K562 (cell line): ENCODE data around the gene KRTAP6-2. TPM values are rescaled to one million over a fixed set of nuclear protein-coding genes. Genes with fewer than 3 reads are reported as not detected.

ENCODE experiments used
- ATAC-seq: fragments of 200-7000 bp; cut with Tn5 transposase; 3 replicates; pipeline ENCODE4 v1.9.1; 2020; ENCODE audit warnings: moderate library complexity
- BruUV-seq: library from RNA; stranded (reverse); fragments of 400-500 nt; replicated peaks from 2 replicates; lab custom pipeline; 2021; lab: Mats Ljungman, UMichigan
- CTCF ChIA-PET: fragments of 300-600 bp; formaldehyde crosslinking; extraction: SDS; loops from one replicate; lab custom pipeline; 2021; ENCODE audit warnings: low intra/inter-chr PET ratio; lab: Yijun Ruan, JAX
- POLR2A ChIA-PET: fragments of 300-600, 350-650 bp; sonication (Branson Sonifier 250); formaldehyde crosslinking; extraction: SDS; loops from one replicate; lab custom pipeline; 2021; ENCODE audit warnings: antibody characterized with exemption, inconsistent platforms; lab: Yijun Ruan, JAX
- DNase-seq, 4 experiments: peaks; one replicate each; pipeline versions ENCODE4 v3.0.0 to v3.0.0-alpha.2; 2011 to 2018; ENCODE audit warnings: low spot score in 3 of 4, mixed read lengths in 3 of 4; ENCODE audit errors: extremely low read depth in 1 of 4
- FAIRE-seq: peaks from 2 replicates; lab custom pipeline; 2011; peaks lifted over from hg19 to GRCh38; lab: Jason Lieb, UNC
- H2AFZ ChIP-seq: 2 replicates; pipeline ENCODE4 v1.6.0; 2011; ENCODE audit warnings: low read depth, low read length, control low read depth, inconsistent platforms
- H3K27ac ChIP-seq: fragments of 200-600 bp; 3 replicates; pipeline ENCODE4 v1.8.0; 2011; ENCODE audit warnings: low read depth, mild to moderate bottlenecking, control low read depth, inconsistent platforms, low read length, moderate library complexity, mixed read lengths; ENCODE audit errors: extremely low read depth
- H3K27me3 ChIP-seq, 2 experiments: fragments of 300-600 bp in 1 of 2; 2 replicates in 1 of 2; 3 replicates in 1 of 2; pipeline versions ENCODE4 v1.6.0 to v1.8.0; 2011; ENCODE audit warnings: inconsistent platforms in 2 of 2, low read length in 2 of 2, mild to moderate bottlenecking in 1 of 2, mixed read lengths in 1 of 2, moderate library complexity in 1 of 2; ENCODE audit not compliant: control insufficient read depth in 2 of 2, insufficient read depth in 2 of 2
- H3K36me3 ChIP-seq: fragments of 300-600 bp; 3 replicates; pipeline ENCODE4 v1.8.0; 2011; ENCODE audit warnings: mild to moderate bottlenecking, low read length, inconsistent platforms; ENCODE audit not compliant: control insufficient read depth, insufficient read depth
- H3K4me1 ChIP-seq, 2 experiments: fragments of 200-600 bp in 1 of 2; replicated peaks in 1 of 2; 2 replicates in 1 of 2; 3 replicates in 1 of 2; pipeline versions ENCODE4 v1.5.1 to v1.8.0; 2011; ENCODE audit warnings: inconsistent platforms in 2 of 2, low read length in 2 of 2, mild to moderate bottlenecking in 1 of 2, mixed read lengths in 1 of 2, moderate library complexity in 1 of 2; ENCODE audit not compliant: control insufficient read depth in 2 of 2, insufficient read depth in 2 of 2
- H3K4me2 ChIP-seq: 2 replicates; pipeline ENCODE4 v1.6.1; 2011; ENCODE audit warnings: low read length, control low read depth, inconsistent platforms, mixed read lengths; ENCODE audit not compliant: insufficient read depth
- H3K4me3 ChIP-seq: fragments of 200-600 bp; sonication (generic), shearing (Covaris generic); 2 replicates; pipeline ENCODE4 v1.5.1; 2016; ENCODE audit warnings: control low read depth, inconsistent platforms
- H3K79me2 ChIP-seq: fragments of 200-600 bp; 3 replicates; pipeline ENCODE4 v1.8.0; 2011; ENCODE audit warnings: low read length, inconsistent platforms; ENCODE audit not compliant: control insufficient read depth, insufficient read depth
- H3K9ac ChIP-seq, 2 experiments: 2 replicates each; pipeline versions ENCODE4 v1.6.0 to v1.6.1; 2011; ENCODE audit warnings: low read depth in 2 of 2, low read length in 2 of 2, control low read depth in 1 of 2, inconsistent platforms in 1 of 2, mild to moderate bottlenecking in 1 of 2, mixed read lengths in 1 of 2; ENCODE audit not compliant: insufficient read depth in 1 of 2
- H3K9me1 ChIP-seq: one replicate; pipeline ENCODE4 v1.6.0; 2011; ENCODE audit warnings: inconsistent platforms, mild to moderate bottlenecking, low read length, moderate library complexity; ENCODE audit not compliant: control insufficient read depth, insufficient read depth
- H3K9me3 ChIP-seq: replicated peaks from 2 replicates; pipeline ENCODE4 v1.5.1; 2011; ENCODE audit warnings: low read depth, low read length, inconsistent platforms; ENCODE audit not compliant: control insufficient read depth, insufficient read depth
- H4K20me1 ChIP-seq: replicated peaks from 2 replicates; pipeline ENCODE4 v1.6.1; 2011; ENCODE audit warnings: low read length, inconsistent platforms, mixed read lengths; ENCODE audit not compliant: control insufficient read depth, insufficient read depth
- CREM ChIP-seq: IDR thresholded peaks from 2 replicates; pipeline ENCODE4 v1.6.1; 2014; ENCODE audit warnings: antibody characterized with exemption, low read depth
- ELF4 ChIP-seq: fragments of 450-650 bp; formaldehyde crosslinking; IDR thresholded peaks from 2 replicates; pipeline ENCODE4 v1.4.0; 2022; ENCODE audit warnings: missing genetic modification characterization
- EP300 ChIP-seq: IDR thresholded peaks from 2 replicates; pipeline ENCODE4 v1.6.1; 2012; ENCODE audit warnings: low read length, improper control_type of control experiment
- GATAD2B ChIP-seq: fragments of 450-650 bp; IDR thresholded peaks from 2 replicates; pipeline ENCODE4 v1.6.1; 2017; ENCODE audit warnings: mild to moderate bottlenecking, borderline replicate concordance
- HDAC3 ChIP-seq: fragments of 450-650 bp; IDR thresholded peaks from 2 replicates; pipeline ENCODE4 v1.6.1; 2018; ENCODE audit warnings: borderline replicate concordance, mild to moderate bottlenecking, moderate library complexity; ENCODE audit not compliant: partially characterized antibody
- SP1 ChIP-seq: sonication (generic); formaldehyde crosslinking; IDR thresholded peaks from 2 replicates; pipeline ENCODE4 v1.8.1; 2022; ENCODE audit warnings: mild to moderate bottlenecking, missing genetic modification reagents
- ZNF354B ChIP-seq: fragments of 250-450 bp; sonication (Bioruptor Pico); IDR thresholded peaks from 2 replicates; pipeline ENCODE4 v1.4.0; 2020
- WGBS: fragments of 100-300 bp; shearing (Covaris generic); methylation state at CpG from one replicate; pipeline ENCODE4 v1.1.6; 2016; ENCODE audit warnings: low coverage, mixed read lengths; ENCODE audit not compliant: insufficient coverage; ENCODE audit errors: missing lambda C conversion rate; 5-methylcytosine and 5-hydroxymethylcytosine counted together
- in situ Hi-C: fragments of 300-500 bp; cut with MboI; formaldehyde crosslinking; loops from 4 replicates; pipeline ENCODE4 v1.15.0; 2018; ENCODE audit warnings: inconsistent platforms, mixed read lengths
- intact Hi-C: fragments of 100-400 bp; cut with micrococcal nuclease; formaldehyde crosslinking; loops from 2 replicates; pipeline ENCODE4 v1.14.2; 2022
- polyA plus RNA-seq, 8 experiments: library from polyadenylated mRNA; depleted of rRNA in 4 of 8; stranded (reverse) in 5 of 8; unstranded in 3 of 8; fragments of >200 nt; fragmentation: Nextera tagmentation in 2 of 8; fragmentation: Illumina TruSeq in 1 of 8; extraction: Ambion mirVana in 2 of 8; extraction: Trizol in 1 of 8; gene quantifications; 2 replicates each; pipeline versions ENCODE4 v1.2.1 to v1.2.3, GENCODE V29; 2011 to 2014; ENCODE audit warnings: inconsistent platforms in 1 of 8, missing spikeins in 1 of 8
- total RNA-seq, 7 experiments: library from RNA; depleted of rRNA in 6 of 7; stranded (reverse); fragments of >200 nt in 6 of 7; fragmentation: Illumina TruSeq in 2 of 7; extraction: Trizol in 2 of 7; gene quantifications; 2 replicates each; pipeline versions ENCODE4 v1.2.1 to v1.2.3, GENCODE V29; 2011 to 2021; ENCODE audit warnings: low replicate concordance in 1 of 7
- TF ChIP-seq, protein P1 (sequence below): fragments of 450-650 bp; IDR thresholded peaks from 2 replicates; pipeline ENCODE4 v1.6.1; 2014; ENCODE audit warnings: low read depth, mild to moderate bottlenecking, moderate library complexity, borderline replicate concordance
- TF ChIP-seq, protein P2 (sequence below), 2 experiments: fragments of 450-650 bp; IDR thresholded peaks; 2 replicates each; pipeline ENCODE4 v1.6.1; 2016
- TF ChIP-seq, protein P3 (sequence below): fragments of 450-650 bp; IDR thresholded peaks from 2 replicates; pipeline ENCODE4 v1.6.1; 2018; ENCODE audit not compliant: partially characterized antibody
- TF ChIP-seq, protein P4 (sequence below), 3 experiments: fragments of 200-800 bp in 1 of 3; fragments of 250-450 bp in 1 of 3; fragments of 450-650 bp in 1 of 3; sonication (Bioruptor Pico) in 1 of 3; sonication (Bioruptor generic) in 1 of 3; formaldehyde crosslinking in 1 of 3; IDR thresholded peaks; 2 replicates each; pipeline versions ENCODE4 v1.6.1 to v1.8.0; 2016 to 2022; ENCODE audit warnings: mild to moderate bottlenecking in 2 of 3, missing genetic modification characterization in 2 of 3, missing compliant biosample characterization in 1 of 3, moderate library complexity in 1 of 3

KRTAP6-2 gene
- total and polyA plus RNA-seq, 9 of the 15 experiments (the other 6 are each of a cell fraction or from before 2014, with no cell fraction given) = not detected

DNA sequence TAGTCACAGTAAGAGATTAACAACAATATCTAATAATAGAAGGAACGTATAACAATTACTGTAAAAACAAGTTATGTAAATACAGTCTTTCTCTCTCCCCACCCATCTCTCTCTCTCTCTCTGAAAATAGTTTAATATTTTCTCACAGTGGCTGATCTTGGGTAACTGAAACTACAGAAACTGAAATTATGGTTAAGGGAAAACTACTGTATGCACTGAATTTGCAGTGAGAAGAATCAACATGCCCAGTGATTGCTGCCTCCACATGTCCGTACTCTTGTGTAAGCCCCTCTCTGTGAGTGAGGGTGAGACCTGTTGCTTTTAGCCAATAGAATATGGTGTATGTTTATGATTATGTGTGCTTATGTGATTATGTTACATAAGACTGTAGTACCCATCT, 13.4 kb upstream of the KRTAP6-2 start (continued):
- TF ChIP-seq, protein P1, sequence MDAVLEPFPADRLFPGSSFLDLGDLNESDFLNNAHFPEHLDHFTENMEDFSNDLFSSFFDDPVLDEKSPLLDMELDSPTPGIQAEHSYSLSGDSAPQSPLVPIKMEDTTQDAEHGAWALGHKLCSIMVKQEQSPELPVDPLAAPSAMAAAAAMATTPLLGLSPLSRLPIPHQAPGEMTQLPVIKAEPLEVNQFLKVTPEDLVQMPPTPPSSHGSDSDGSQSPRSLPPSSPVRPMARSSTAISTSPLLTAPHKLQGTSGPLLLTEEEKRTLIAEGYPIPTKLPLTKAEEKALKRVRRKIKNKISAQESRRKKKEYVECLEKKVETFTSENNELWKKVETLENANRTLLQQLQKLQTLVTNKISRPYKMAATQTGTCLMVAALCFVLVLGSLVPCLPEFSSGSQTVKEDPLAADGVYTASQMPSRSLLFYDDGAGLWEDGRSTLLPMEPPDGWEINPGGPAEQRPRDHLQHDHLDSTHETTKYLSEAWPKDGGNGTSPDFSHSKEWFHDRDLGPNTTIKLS = no peak
- TF ChIP-seq HDAC3 = no peak

DNA sequence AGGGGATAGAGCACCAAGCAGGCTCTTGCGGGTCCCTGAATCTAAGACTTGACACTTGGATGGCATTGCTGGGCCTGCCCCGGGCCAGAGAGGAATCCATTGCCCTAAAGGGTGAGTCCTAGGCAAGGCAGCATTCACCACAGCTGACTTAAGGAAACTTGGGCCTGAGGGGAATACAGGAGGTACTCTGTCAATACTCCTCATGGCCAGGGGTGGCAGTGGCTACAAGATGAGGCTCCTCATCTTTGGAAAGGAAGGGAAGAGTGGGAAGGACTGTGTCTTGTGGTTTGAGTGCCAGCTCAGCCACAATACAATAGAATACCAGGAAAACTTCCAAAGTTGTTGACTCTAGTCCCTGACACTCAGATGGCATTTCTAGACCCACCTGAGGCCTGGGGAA, 7.3 kb upstream of the KRTAP6-2 start:
- Histone ChIP-seq H3K9me3 (peaks cover 4% of the 10 kb centered on the region), H3K27ac (no peak overlapping the region), H3K9me1 (no peaks in the 10 kb centered on the region), H3K79me2 (no peaks in the 10 kb centered on the region), H3K4me2 (no peak overlapping the region), H3K4me3 (no peak overlapping the region), H3K36me3 (no peaks in the 10 kb centered on the region), H4K20me1 (no peaks in the 10 kb centered on the region), H3K4me1 (no peaks in the 10 kb centered on the region), H3K27me3 (no peaks in the 10 kb centered on the region), H3K9ac (no peak overlapping the region), H2AFZ (no peak overlapping the region)
- FAIRE-seq (no peak), ATAC-seq (no peak), DNase-seq (no peak)
- in situ Hi-C loops = no loop called here
- CTCF ChIA-PET = no interaction called here
- POLR2A ChIA-PET = no interaction called here
- no TSS peak for BruUV-seq
- intact Hi-C loops = no loop called here
- 0% methylated on average over 2 of the region's 2 CpGs for WGBS
- TF ChIP-seq EP300 (no peak), CREM (no peak), ELF4 (CRISPR knock-in tag) (no peak), SP1 (CRISPR knock-in tag) (no peak), GATAD2B (no peak), ZNF354B (no peak)
- TF ChIP-seq, protein P2, sequence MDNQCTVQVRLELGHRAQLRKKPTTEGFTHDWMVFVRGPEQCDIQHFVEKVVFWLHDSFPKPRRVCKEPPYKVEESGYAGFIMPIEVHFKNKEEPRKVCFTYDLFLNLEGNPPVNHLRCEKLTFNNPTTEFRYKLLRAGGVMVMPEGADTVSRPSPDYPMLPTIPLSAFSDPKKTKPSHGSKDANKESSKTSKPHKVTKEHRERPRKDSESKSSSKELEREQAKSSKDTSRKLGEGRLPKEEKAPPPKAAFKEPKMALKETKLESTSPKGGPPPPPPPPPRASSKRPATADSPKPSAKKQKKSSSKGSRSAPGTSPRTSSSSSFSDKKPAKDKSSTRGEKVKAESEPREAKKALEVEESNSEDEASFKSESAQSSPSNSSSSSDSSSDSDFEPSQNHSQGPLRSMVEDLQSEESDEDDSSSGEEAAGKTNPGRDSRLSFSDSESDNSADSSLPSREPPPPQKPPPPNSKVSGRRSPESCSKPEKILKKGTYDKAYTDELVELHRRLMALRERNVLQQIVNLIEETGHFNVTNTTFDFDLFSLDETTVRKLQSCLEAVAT (IDR thresholded peaks at IDR 0.05) = no peak
- TF ChIP-seq, protein P3, sequence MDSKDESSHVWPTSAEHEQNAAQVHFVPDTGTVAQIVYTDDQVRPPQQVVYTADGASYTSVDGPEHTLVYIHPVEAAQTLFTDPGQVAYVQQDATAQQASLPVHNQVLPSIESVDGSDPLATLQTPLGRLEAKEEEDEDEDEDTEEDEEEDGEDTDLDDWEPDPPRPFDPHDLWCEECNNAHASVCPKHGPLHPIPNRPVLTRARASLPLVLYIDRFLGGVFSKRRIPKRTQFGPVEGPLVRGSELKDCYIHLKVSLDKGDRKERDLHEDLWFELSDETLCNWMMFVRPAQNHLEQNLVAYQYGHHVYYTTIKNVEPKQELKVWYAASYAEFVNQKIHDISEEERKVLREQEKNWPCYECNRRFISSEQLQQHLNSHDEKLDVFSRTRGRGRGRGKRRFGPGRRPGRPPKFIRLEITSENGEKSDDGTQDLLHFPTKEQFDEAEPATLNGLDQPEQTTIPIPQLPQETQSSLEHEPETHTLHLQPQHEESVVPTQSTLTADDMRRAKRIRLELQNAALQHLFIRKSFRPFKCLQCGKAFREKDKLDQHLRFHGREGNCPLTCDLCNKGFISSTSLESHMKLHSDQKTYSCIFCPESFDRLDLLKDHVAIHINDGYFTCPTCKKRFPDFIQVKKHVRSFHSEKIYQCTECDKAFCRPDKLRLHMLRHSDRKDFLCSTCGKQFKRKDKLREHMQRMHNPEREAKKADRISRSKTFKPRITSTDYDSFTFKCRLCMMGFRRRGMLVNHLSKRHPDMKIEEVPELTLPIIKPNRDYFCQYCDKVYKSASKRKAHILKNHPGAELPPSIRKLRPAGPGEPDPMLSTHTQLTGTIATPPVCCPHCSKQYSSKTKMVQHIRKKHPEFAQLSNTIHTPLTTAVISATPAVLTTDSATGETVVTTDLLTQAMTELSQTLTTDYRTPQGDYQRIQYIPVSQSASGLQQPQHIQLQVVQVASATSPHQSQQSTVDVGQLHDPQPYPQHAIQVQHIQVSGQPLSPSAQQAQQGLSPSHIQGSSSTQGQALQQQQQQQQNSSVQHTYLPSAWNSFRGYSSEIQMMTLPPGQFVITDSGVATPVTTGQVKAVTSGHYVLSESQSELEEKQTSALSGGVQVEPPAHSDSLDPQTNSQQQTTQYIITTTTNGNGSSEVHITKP = no peak
- TF ChIP-seq, protein P4, sequence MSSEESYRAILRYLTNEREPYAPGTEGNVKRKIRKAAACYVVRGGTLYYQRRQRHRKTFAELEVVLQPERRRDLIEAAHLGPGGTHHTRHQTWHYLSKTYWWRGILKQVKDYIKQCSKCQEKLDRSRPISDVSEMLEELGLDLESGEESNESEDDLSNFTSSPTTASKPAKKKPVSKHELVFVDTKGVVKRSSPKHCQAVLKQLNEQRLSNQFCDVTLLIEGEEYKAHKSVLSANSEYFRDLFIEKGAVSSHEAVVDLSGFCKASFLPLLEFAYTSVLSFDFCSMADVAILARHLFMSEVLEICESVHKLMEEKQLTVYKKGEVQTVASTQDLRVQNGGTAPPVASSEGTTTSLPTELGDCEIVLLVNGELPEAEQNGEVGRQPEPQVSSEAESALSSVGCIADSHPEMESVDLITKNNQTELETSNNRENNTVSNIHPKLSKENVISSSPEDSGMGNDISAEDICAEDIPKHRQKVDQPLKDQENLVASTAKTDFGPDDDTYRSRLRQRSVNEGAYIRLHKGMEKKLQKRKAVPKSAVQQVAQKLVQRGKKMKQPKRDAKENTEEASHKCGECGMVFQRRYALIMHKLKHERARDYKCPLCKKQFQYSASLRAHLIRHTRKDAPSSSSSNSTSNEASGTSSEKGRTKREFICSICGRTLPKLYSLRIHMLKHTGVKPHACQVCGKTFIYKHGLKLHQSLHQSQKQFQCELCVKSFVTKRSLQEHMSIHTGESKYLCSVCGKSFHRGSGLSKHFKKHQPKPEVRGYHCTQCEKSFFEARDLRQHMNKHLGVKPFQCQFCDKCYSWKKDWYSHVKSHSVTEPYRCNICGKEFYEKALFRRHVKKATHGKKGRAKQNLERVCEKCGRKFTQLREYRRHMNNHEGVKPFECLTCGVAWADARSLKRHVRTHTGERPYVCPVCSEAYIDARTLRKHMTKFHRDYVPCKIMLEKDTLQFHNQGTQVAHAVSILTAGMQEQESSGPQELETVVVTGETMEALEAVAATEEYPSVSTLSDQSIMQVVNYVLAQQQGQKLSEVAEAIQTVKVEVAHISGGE (CRISPR knock-in tag; IDR thresholded peaks at IDR 0.05) = no peak
